Measurements from ENCODE around the gene KCNQ1. TPM values are rescaled to one million over a fixed set of nuclear protein-coding genes. Genes with fewer than 3 reads are reported as not detected.

The KCNQ1 gene
- polyA plus RNA-seq, 1 of the 3 experiments (the other 2 are of a cell fraction): 0.05 TPM

GRCh38 chr11:2558397-2558796, 113.6 kb downstream of the KCNQ1 start:
- Histone ChIP-seq H3K36me3 (replicated peaks in 1 of 2; ENCODE audit: control insufficient read depth in 1 of 2, insufficient read depth in 2 of 2, low read length in 1 of 2) (no peaks in the 10 kb centered on the region), H3K4me1 (ENCODE audit: control insufficient read depth in 1 of 2, insufficient read depth in 2 of 2, low read depth in 1 of 2, low read length in 1 of 2) (no peaks in the 10 kb centered on the region), H3K79me2 (ENCODE audit: insufficient read depth) (no peaks in the 10 kb centered on the region), H3F3A (replicated peaks; ENCODE audit: insufficient read depth) (no peaks in the 10 kb centered on the region), H3K9me3 (no peaks in the 10 kb centered on the region), H3K27ac (ENCODE audit: low read depth in 2 of 2, low read length in 1 of 2) (no peak overlapping the region), H3K9me2 (no peaks in the 10 kb centered on the region), H3K27me3 (ENCODE audit: insufficient read depth) (no peaks in the 10 kb centered on the region), H4K20me1 (ENCODE audit: insufficient read depth) (no peaks in the 10 kb centered on the region), H3K9ac (no peak overlapping the region), H2AFZ (ENCODE audit: low read depth) (no peak overlapping the region), H3K4me3 (ENCODE audit: low read depth in 2 of 2, low read length in 1 of 2) (no peak overlapping the region), H3K4me2 (no peak overlapping the region)
- CTCF ChIA-PET: interaction anchor here (1.0 to 2.2 kb wide), 2 partner anchors 25 to 329 kb away, joined by 3 to 6 read pairs; no protein-coding TSS in a partner anchor
- TF ChIP-seq USF1 (IDR thresholded peaks at IDR 0.05; ENCODE audit: borderline replicate concordance, low read depth): no peak
- no peak for TF ChIP-seq JUND (IDR thresholded peaks at IDR 0.05)
- TF ChIP-seq REST (IDR thresholded peaks at IDR 0.05; ENCODE audit: low read depth, low read length): no peak
- no peak for TF ChIP-seq CHD2 (IDR thresholded peaks at IDR 0.05; ENCODE audit: low read length, partially characterized antibody)
- no peak for TF ChIP-seq PBX3 (IDR thresholded peaks at IDR 0.05)
- no peak for TF ChIP-seq GATA2 (CRISPR knock-in tag; IDR thresholded peaks at IDR 0.05)
- TF ChIP-seq GABPA (IDR thresholded peaks at IDR 0.05; ENCODE audit: low read depth): no peak
- TF ChIP-seq NRF1 (IDR thresholded peaks at IDR 0.05; ENCODE audit: low read depth, low read length): no peak
- TF ChIP-seq SIN3A (IDR thresholded peaks at IDR 0.05; ENCODE audit: borderline replicate concordance, low read depth, low read length): no peak
- TF ChIP-seq TCF12 (IDR thresholded peaks at IDR 0.05): no peak
- TF ChIP-seq RCOR1 (IDR thresholded peaks at IDR 0.05; ENCODE audit: low read length): no peak
- TF ChIP-seq IRF3 (IDR thresholded peaks at IDR 0.05; ENCODE audit: low read depth, low read length): no peak
- TF ChIP-seq FOXM1 (IDR thresholded peaks at IDR 0.05; ENCODE audit: low read depth): no peak
- no peak for TF ChIP-seq TEAD4 (IDR thresholded peaks at IDR 0.05; ENCODE audit: borderline replicate concordance, insufficient read depth)
- TF ChIP-seq RFX5 (IDR thresholded peaks at IDR 0.05; ENCODE audit: low read length): no peak
- no peak for DNase-seq
- POLR2A ChIA-PET: no interaction called here
- 0% methylated on average over 1 of the region's 17 CpGs for WGBS (ENCODE audit: low lambda C conversion rate)

Data from SK-N-SH (cell line).